Measurements from ENCODE around the gene SLC9C1. TPM values are rescaled to one million over a fixed set of nuclear protein-coding genes. Genes with fewer than 3 reads are reported as not detected.

Gene SLC9C1
- polyA plus RNA-seq, 1 donor (not counting 4 experiments of a cell fraction or from before 2014, with no cell fraction given): not detected

- DNase-seq (ENCODE audit: low read depth, low spot score): no peak
- Histone ChIP-seq H2AFZ (ENCODE audit: control insufficient read depth, low read length) (no peak overlapping the region), H3K9me3 (ENCODE audit: control insufficient read depth, low read depth, low read length) (no peaks in the 10 kb centered on the region), H3K27ac (ENCODE audit: control insufficient read depth, insufficient read depth, low read length) (no peak overlapping the region), H3K4me3 (ENCODE audit: control insufficient read depth in 2 of 3, extremely low read depth in 1 of 3, insufficient read depth in 2 of 3, low read depth in 1 of 3, low read length in 3 of 3) (no peak overlapping the region), H3K27me3 (ENCODE audit: control insufficient read depth, extremely low read depth, insufficient read depth, low read length) (no peaks in the 10 kb centered on the region), H3K36me3 (ENCODE audit: control insufficient read depth in 2 of 2, extremely low read depth in 1 of 2, insufficient read depth in 2 of 2, low read length in 2 of 2) (peaks cover 14 to 16% of the 10 kb centered on the region in 2 experiments), H3K9ac (ENCODE audit: control insufficient read depth, extremely low read depth, insufficient read depth, low read length) (no peak overlapping the region), H3K4me1 (ENCODE audit: control insufficient read depth, extremely low read depth, insufficient read depth, low read length) (peaks cover 5% of the 10 kb centered on the region), H3K79me2 (ENCODE audit: control insufficient read depth, insufficient read depth, low read length) (no peaks in the 10 kb centered on the region), H3K4me2 (ENCODE audit: control insufficient read depth, extremely low read depth, insufficient read depth, low read depth, low read length) (no peak overlapping the region), H4K20me1 (ENCODE audit: control insufficient read depth, extremely low read depth, insufficient read depth, low read length) (no peaks in the 10 kb centered on the region), H3K9me1 (ENCODE audit: control insufficient read depth, extremely low read depth, insufficient read depth, low read length) (no peaks in the 10 kb centered on the region)
- no peak for FAIRE-seq
- dilution Hi-C loops (cut with MboI; ENCODE audit: extremely low pct_ligation_motif_present, low sequenced_read_pairs): no loop called here
- TF ChIP-seq CTCF (optimal IDR thresholded peaks at IDR 0.05 in 1 of 3, IDR thresholded peaks at IDR 0.05 in 1 of 3, conservative IDR thresholded peaks at IDR 0.05 in 1 of 3; ENCODE audit: extremely low read depth in 1 of 3, insufficient read depth in 2 of 3, low read length in 3 of 3) (no peak), EZH2 (IDR thresholded peaks at IDR 0.05; ENCODE audit: low read length) (no peak)
Observed at GRCh38 chr3:112121577-112122547, 172.2 kb downstream of the SLC9C1 start.

GRCh38 chr3:112119962-112120836 lies 173.8 kb downstream of the SLC9C1 start:
- Histone ChIP-seq H3K36me3 (ENCODE audit: control insufficient read depth in 2 of 2, extremely low read depth in 1 of 2, insufficient read depth in 2 of 2, low read length in 2 of 2) (peaks cover 19 to 21% of the 10 kb centered on the region in 2 experiments), H3K27me3 (ENCODE audit: control insufficient read depth, extremely low read depth, insufficient read depth, low read length) (no peaks in the 10 kb centered on the region), H3K9me1 (ENCODE audit: control insufficient read depth, extremely low read depth, insufficient read depth, low read length) (no peaks in the 10 kb centered on the region), H3K4me2 (ENCODE audit: control insufficient read depth, extremely low read depth, insufficient read depth, low read depth, low read length) (no peak overlapping the region), H2AFZ (ENCODE audit: control insufficient read depth, low read length) (no peak overlapping the region), H3K9ac (ENCODE audit: control insufficient read depth, extremely low read depth, insufficient read depth, low read length) (no peak overlapping the region), H3K79me2 (ENCODE audit: control insufficient read depth, insufficient read depth, low read length) (no peaks in the 10 kb centered on the region), H3K27ac (ENCODE audit: control insufficient read depth, insufficient read depth, low read length) (no peak overlapping the region), H3K9me3 (ENCODE audit: control insufficient read depth, low read depth, low read length) (no peaks in the 10 kb centered on the region), H3K4me1 (ENCODE audit: control insufficient read depth, extremely low read depth, insufficient read depth, low read length) (no peaks in the 10 kb centered on the region), H3K4me3 (ENCODE audit: control insufficient read depth in 2 of 3, extremely low read depth in 1 of 3, insufficient read depth in 2 of 3, low read depth in 1 of 3, low read length in 3 of 3) (no peak overlapping the region), H4K20me1 (ENCODE audit: control insufficient read depth, extremely low read depth, insufficient read depth, low read length) (no peaks in the 10 kb centered on the region)
- DNase-seq (ENCODE audit: low read depth, low spot score): no peak
- TF ChIP-seq CTCF (optimal IDR thresholded peaks at IDR 0.05 in 1 of 3, IDR thresholded peaks at IDR 0.05 in 1 of 3, conservative IDR thresholded peaks at IDR 0.05 in 1 of 3; ENCODE audit: extremely low read depth in 1 of 3, insufficient read depth in 2 of 3, low read length in 3 of 3): no peak
- no peak for TF ChIP-seq EZH2 (IDR thresholded peaks at IDR 0.05; ENCODE audit: low read length)
- dilution Hi-C loops (cut with MboI; ENCODE audit: extremely low pct_ligation_motif_present, low sequenced_read_pairs): no loop called here
- FAIRE-seq: no peak

Measured in keratinocyte (primary cell).